HL-60 (cell line): ENCODE data around the gene RPH3AL.

Experiments used
- TF ChIP-seq, protein P1 (sequence below): IDR thresholded peaks from one replicate; pipeline ENCODE4 v1.5.1; 2011; ENCODE audit warnings: low read length, control low read depth, inconsistent platforms; ENCODE audit not compliant: insufficient read depth
- TF ChIP-seq, protein P2 (sequence below): IDR thresholded peaks from 2 replicates; pipeline ENCODE4 v1.6.1; 2012; ENCODE audit warnings: low read depth; ENCODE audit not compliant: insufficient replicate concordance

- TF ChIP-seq, protein P1, sequence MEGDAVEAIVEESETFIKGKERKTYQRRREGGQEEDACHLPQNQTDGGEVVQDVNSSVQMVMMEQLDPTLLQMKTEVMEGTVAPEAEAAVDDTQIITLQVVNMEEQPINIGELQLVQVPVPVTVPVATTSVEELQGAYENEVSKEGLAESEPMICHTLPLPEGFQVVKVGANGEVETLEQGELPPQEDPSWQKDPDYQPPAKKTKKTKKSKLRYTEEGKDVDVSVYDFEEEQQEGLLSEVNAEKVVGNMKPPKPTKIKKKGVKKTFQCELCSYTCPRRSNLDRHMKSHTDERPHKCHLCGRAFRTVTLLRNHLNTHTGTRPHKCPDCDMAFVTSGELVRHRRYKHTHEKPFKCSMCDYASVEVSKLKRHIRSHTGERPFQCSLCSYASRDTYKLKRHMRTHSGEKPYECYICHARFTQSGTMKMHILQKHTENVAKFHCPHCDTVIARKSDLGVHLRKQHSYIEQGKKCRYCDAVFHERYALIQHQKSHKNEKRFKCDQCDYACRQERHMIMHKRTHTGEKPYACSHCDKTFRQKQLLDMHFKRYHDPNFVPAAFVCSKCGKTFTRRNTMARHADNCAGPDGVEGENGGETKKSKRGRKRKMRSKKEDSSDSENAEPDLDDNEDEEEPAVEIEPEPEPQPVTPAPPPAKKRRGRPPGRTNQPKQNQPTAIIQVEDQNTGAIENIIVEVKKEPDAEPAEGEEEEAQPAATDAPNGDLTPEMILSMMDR = no peak
- TF ChIP-seq, protein P2, sequence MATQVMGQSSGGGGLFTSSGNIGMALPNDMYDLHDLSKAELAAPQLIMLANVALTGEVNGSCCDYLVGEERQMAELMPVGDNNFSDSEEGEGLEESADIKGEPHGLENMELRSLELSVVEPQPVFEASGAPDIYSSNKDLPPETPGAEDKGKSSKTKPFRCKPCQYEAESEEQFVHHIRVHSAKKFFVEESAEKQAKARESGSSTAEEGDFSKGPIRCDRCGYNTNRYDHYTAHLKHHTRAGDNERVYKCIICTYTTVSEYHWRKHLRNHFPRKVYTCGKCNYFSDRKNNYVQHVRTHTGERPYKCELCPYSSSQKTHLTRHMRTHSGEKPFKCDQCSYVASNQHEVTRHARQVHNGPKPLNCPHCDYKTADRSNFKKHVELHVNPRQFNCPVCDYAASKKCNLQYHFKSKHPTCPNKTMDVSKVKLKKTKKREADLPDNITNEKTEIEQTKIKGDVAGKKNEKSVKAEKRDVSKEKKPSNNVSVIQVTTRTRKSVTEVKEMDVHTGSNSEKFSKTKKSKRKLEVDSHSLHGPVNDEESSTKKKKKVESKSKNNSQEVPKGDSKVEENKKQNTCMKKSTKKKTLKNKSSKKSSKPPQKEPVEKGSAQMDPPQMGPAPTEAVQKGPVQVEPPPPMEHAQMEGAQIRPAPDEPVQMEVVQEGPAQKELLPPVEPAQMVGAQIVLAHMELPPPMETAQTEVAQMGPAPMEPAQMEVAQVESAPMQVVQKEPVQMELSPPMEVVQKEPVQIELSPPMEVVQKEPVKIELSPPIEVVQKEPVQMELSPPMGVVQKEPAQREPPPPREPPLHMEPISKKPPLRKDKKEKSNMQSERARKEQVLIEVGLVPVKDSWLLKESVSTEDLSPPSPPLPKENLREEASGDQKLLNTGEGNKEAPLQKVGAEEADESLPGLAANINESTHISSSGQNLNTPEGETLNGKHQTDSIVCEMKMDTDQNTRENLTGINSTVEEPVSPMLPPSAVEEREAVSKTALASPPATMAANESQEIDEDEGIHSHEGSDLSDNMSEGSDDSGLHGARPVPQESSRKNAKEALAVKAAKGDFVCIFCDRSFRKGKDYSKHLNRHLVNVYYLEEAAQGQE = no peak
Observed at GRCh38 chr17:202501-202951, 150.1 kb downstream of the RPH3AL start.
